ENCODE data around the gene TNFRSF1B.

The TNFRSF1B gene

GRCh38 chr1:12166834-12167492 lies at the start of gene TNFRSF1B:
TNFRSF1B (plus strand) TSS chr1:12166991; CDS start chr1:12167092, 101 bp downstream.
- H3K27ac ChIP-seq (ENCODE audit: low read length) = no peak within 1 kb of the TSS
- no peak within 1 kb of the TSS for H3K9ac ChIP-seq (ENCODE audit: low read depth, low read length)
- peak within 1 kb of the TSS; percentile 30; the same call in 1 of the 2 replicates for H3K4me3 ChIP-seq (ENCODE audit: low read length)
- H3K9me3 ChIP-seq (ENCODE audit: insufficient read depth, low read depth, low read length) = no peaks in the 10 kb centered on the region
- H3K36me3 ChIP-seq (ENCODE audit: insufficient read depth, low read depth, low read length) = no peaks in the 10 kb centered on the region
- H3K27me3 ChIP-seq (ENCODE audit: insufficient read depth, low read length) = peaks cover 57% of the 10 kb centered on the region
- no peaks in the 10 kb centered on the region for H3K4me1 ChIP-seq (ENCODE audit: insufficient read depth, low read length)

DNA sequence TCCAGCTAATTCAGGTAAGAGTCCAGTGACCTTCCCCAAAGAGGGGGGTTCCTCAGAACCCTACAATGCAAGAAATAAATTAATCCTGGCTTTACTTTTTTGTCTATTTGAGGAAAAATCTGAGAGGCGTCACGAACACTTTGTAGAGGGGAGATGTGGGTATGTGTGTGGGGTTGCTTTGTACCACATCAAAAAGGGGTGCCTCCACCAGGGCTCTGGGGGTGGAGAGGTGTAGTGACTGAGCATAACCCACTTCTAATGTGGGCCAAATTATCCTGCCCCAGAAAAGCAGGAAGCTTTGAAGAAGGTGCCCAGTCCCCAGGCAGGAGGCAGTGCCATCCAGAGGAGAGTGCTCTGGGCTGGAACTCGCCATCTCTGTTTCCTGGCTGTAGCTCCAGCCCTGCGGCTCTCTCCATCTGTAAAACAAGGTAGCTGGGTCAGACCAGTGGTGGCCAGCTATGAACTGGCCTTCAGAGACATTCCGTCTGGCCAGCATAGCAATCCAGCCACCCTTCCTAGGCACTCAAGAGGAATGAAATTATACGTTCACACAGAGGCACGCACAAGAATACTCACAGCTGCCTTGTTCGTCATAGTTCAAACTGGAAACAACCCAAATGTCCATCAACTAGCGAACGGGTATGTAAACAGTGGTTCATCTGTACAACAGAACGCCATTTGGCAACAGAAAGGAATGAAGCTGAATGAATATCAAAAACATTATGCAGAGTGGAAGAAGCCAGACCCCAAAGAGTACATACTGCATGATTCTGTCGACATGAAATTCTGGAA lies 45.4 kb upstream of the TNFRSF1B start:
- Histone ChIP-seq H3K4me1 (ENCODE audit: insufficient read depth, low read length) (no peaks in the 10 kb centered on the region), H3K27ac (ENCODE audit: low read length) (no peak overlapping the region), H3K27me3 (ENCODE audit: insufficient read depth, low read length) (no peaks in the 10 kb centered on the region), H3K9me3 (ENCODE audit: insufficient read depth, low read depth, low read length) (no peaks in the 10 kb centered on the region), H3K4me3 (ENCODE audit: low read length) (no peak overlapping the region), H3K9ac (ENCODE audit: low read depth, low read length) (no peak overlapping the region), H3K36me3 (ENCODE audit: insufficient read depth, low read depth, low read length) (peaks cover 33% of the 10 kb centered on the region)

- H3K9me3 ChIP-seq (ENCODE audit: insufficient read depth, low read depth, low read length) = no peaks in the 10 kb centered on the region
- H3K27ac ChIP-seq (ENCODE audit: low read length) = no peak overlapping the region
- no peaks in the 10 kb centered on the region for H3K27me3 ChIP-seq (ENCODE audit: insufficient read depth, low read length)
- H3K36me3 ChIP-seq (ENCODE audit: insufficient read depth, low read depth, low read length) = peaks cover 40% of the 10 kb centered on the region
- no peak overlapping the region for H3K9ac ChIP-seq (ENCODE audit: low read depth, low read length)
- no peak overlapping the region for H3K4me3 ChIP-seq (ENCODE audit: low read length)
- H3K4me1 ChIP-seq (ENCODE audit: insufficient read depth, low read length) = no peaks in the 10 kb centered on the region
Observed at GRCh38 chr1:12123172-12123571, 43.6 kb upstream of the TNFRSF1B start.

GRCh38 chr1:12124693-12125421 lies 41.9 kb upstream of the TNFRSF1B start:
- H3K4me3 ChIP-seq (ENCODE audit: low read length) = no peak overlapping the region
- no peaks in the 10 kb centered on the region for H3K9me3 ChIP-seq (ENCODE audit: insufficient read depth, low read depth, low read length)
- no peaks in the 10 kb centered on the region for H3K27me3 ChIP-seq (ENCODE audit: insufficient read depth, low read length)
- H3K4me1 ChIP-seq (ENCODE audit: insufficient read depth, low read length) = no peaks in the 10 kb centered on the region
- H3K36me3 ChIP-seq (ENCODE audit: insufficient read depth, low read depth, low read length) = peaks cover 37% of the 10 kb centered on the region
- no peak overlapping the region for H3K9ac ChIP-seq (ENCODE audit: low read depth, low read length)
- no peak overlapping the region for H3K27ac ChIP-seq (ENCODE audit: low read length)

- Histone ChIP-seq H3K4me3 (ENCODE audit: low read length) (no peak overlapping the region), H3K4me1 (ENCODE audit: insufficient read depth, low read length) (no peaks in the 10 kb centered on the region), H3K9ac (ENCODE audit: low read depth, low read length) (no peak overlapping the region), H3K9me3 (ENCODE audit: insufficient read depth, low read depth, low read length) (no peaks in the 10 kb centered on the region), H3K27me3 (ENCODE audit: insufficient read depth, low read length) (no peaks in the 10 kb centered on the region), H3K36me3 (ENCODE audit: insufficient read depth, low read depth, low read length) (peaks cover 29% of the 10 kb centered on the region), H3K27ac (ENCODE audit: low read length) (no peak overlapping the region)
Observed at GRCh38 chr1:12125422-12126355, 41.1 kb upstream of the TNFRSF1B start.

GRCh38 chr1:12126781-12127180 lies 40.0 kb upstream of the TNFRSF1B start:
- Histone ChIP-seq H3K9ac (ENCODE audit: low read depth, low read length) (no peak overlapping the region), H3K36me3 (ENCODE audit: insufficient read depth, low read depth, low read length) (peaks cover 18% of the 10 kb centered on the region), H3K4me3 (ENCODE audit: low read length) (no peak overlapping the region), H3K27me3 (ENCODE audit: insufficient read depth, low read length) (no peaks in the 10 kb centered on the region), H3K4me1 (ENCODE audit: insufficient read depth, low read length) (no peaks in the 10 kb centered on the region), H3K9me3 (ENCODE audit: insufficient read depth, low read depth, low read length) (no peaks in the 10 kb centered on the region), H3K27ac (ENCODE audit: low read length) (no peak overlapping the region)

DNA sequence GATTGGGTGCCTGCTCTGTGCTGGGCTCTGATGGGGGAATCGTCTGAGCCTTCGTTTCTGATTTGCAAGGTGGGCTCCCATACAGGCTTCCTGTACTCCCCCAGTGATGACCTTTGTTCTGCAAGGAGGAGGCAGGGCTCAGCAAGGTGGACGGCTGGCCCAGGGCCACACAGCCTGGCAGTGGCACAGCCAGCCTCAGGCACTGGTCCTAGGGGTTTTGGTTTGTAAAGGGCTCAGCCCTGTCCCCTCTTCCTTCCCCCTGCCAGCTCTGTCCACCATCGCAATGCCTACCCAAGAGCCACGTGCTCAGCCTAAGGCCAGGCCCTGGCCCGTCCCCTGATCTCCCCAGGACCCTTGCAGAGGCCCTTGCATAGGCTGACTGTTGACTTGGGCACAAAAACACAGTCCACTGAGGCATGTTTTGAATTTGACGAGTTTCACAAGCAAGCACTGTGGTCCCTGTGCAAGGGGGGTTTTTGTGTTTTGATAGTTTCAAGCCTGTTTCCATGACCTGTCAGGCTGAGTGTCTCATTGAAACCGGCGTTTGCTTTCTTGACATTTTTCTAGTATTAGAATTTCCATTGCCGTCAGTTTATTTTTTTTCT lies 39.5 kb upstream of the TNFRSF1B start:
- Histone ChIP-seq H3K4me3 (ENCODE audit: low read length) (no peak overlapping the region), H3K27ac (ENCODE audit: low read length) (no peak overlapping the region), H3K9ac (ENCODE audit: low read depth, low read length) (no peak overlapping the region), H3K36me3 (ENCODE audit: insufficient read depth, low read depth, low read length) (peaks cover 17% of the 10 kb centered on the region), H3K9me3 (ENCODE audit: insufficient read depth, low read depth, low read length) (no peaks in the 10 kb centered on the region), H3K4me1 (ENCODE audit: insufficient read depth, low read length) (no peaks in the 10 kb centered on the region), H3K27me3 (ENCODE audit: insufficient read depth, low read length) (no peaks in the 10 kb centered on the region)

DNA sequence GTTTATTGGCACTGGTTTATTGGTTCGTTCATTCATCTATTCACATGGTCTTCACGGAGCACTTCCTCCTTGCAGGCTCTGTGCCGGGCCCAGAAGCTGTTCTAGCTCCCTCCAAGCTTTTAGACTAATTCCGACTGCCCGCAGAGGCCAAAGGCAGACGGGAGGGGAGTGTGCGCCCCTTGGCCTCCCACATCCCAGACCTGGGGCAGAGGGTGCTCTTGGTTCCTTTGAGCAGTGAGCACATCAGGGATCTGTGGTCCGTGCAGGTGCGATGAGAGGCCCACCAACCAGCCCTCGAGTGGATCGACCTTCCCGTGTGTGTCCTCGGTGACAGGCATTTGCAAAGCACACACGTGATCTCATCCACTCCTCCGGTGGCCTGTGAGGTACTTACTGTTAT lies 38.7 kb upstream of the TNFRSF1B start:
- Histone ChIP-seq H3K27ac (ENCODE audit: low read length) (no peak overlapping the region), H3K9ac (ENCODE audit: low read depth, low read length) (no peak overlapping the region), H3K4me1 (ENCODE audit: insufficient read depth, low read length) (no peaks in the 10 kb centered on the region), H3K4me3 (ENCODE audit: low read length) (no peak overlapping the region), H3K9me3 (ENCODE audit: insufficient read depth, low read depth, low read length) (no peaks in the 10 kb centered on the region), H3K36me3 (ENCODE audit: insufficient read depth, low read depth, low read length) (peaks cover 17% of the 10 kb centered on the region), H3K27me3 (ENCODE audit: insufficient read depth, low read length) (no peaks in the 10 kb centered on the region)

- H3K4me1 ChIP-seq (ENCODE audit: insufficient read depth, low read length) = no peaks in the 10 kb centered on the region
- H3K4me3 ChIP-seq (ENCODE audit: low read length) = no peak overlapping the region
- no peaks in the 10 kb centered on the region for H3K9me3 ChIP-seq (ENCODE audit: insufficient read depth, low read depth, low read length)
- H3K27me3 ChIP-seq (ENCODE audit: insufficient read depth, low read length) = no peaks in the 10 kb centered on the region
- no peak overlapping the region for H3K27ac ChIP-seq (ENCODE audit: low read length)
- H3K9ac ChIP-seq (ENCODE audit: low read depth, low read length) = no peak overlapping the region
- H3K36me3 ChIP-seq (ENCODE audit: insufficient read depth, low read depth, low read length) = peaks cover 17% of the 10 kb centered on the region
Observed at GRCh38 chr1:12129624-12130023, 37.2 kb upstream of the TNFRSF1B start.

- no peak overlapping the region for H3K27ac ChIP-seq (ENCODE audit: low read length)
- no peaks in the 10 kb centered on the region for H3K9me3 ChIP-seq (ENCODE audit: insufficient read depth, low read depth, low read length)
- H3K36me3 ChIP-seq (ENCODE audit: insufficient read depth, low read depth, low read length) = peaks cover 17% of the 10 kb centered on the region
- no peak overlapping the region for H3K4me3 ChIP-seq (ENCODE audit: low read length)
- H3K4me1 ChIP-seq (ENCODE audit: insufficient read depth, low read length) = no peaks in the 10 kb centered on the region
- no peaks in the 10 kb centered on the region for H3K27me3 ChIP-seq (ENCODE audit: insufficient read depth, low read length)
- H3K9ac ChIP-seq (ENCODE audit: low read depth, low read length) = no peak overlapping the region
Observed at GRCh38 chr1:12130466-12131130, 36.2 kb upstream of the TNFRSF1B start.
